ENCODE measurements around the gene CFAP300. TPM values are rescaled to one million over a fixed set of nuclear protein-coding genes. Genes with fewer than 3 reads are reported as not detected.
A peak's percentile ranks its signal among the peaks of the same experiment; 100 is the strongest.

Gene CFAP300
- total RNA-seq, 1 donor from 2014 or later = 2.9 TPM

- H3K9me3 Mint-ChIP-seq = no peaks in the 10 kb centered on the region
- H3K4me1 Mint-ChIP-seq = peaks cover 4% of the 10 kb centered on the region
- TF ChIP-seq CTCF (IDR thresholded peaks at IDR 0.05; ENCODE audit: unreplicated experiment) = no peak
Observed at GRCh38 chr11:102099755-102100154, 52.5 kb downstream of the CFAP300 start.

GRCh38 chr11:102108734-102109440, 61.6 kb downstream of the CFAP300 start:
- Mint-ChIP-seq H3K4me3 (peak overlapping the region; percentile 98), H3K27me3 (ENCODE audit: low read depth) (no peaks in the 10 kb centered on the region), H3K9me3 (no peaks in the 10 kb centered on the region), H3K27ac (peak overlapping the region; percentile 100), H3K36me3 (no peaks in the 10 kb centered on the region), H3K4me1 (peaks cover 26% of the 10 kb centered on the region)
- DNase-seq (ENCODE audit: low spot score in 2 of 2, unreplicated experiment in 2 of 2) = no peak
- TF ChIP-seq CTCF (IDR thresholded peaks at IDR 0.05; ENCODE audit: unreplicated experiment) = no peak

More at GRCh38 chr11:102099755-102100154, 52.5 kb downstream of the CFAP300 start:
- Mint-ChIP-seq H3K27ac (no peak overlapping the region), H3K36me3 (no peaks in the 10 kb centered on the region), H3K4me3 (no peak overlapping the region), H3K27me3 (ENCODE audit: low read depth) (no peaks in the 10 kb centered on the region)
- DNase-seq (ENCODE audit: low spot score in 2 of 2, unreplicated experiment in 2 of 2) = no peak

DNA sequence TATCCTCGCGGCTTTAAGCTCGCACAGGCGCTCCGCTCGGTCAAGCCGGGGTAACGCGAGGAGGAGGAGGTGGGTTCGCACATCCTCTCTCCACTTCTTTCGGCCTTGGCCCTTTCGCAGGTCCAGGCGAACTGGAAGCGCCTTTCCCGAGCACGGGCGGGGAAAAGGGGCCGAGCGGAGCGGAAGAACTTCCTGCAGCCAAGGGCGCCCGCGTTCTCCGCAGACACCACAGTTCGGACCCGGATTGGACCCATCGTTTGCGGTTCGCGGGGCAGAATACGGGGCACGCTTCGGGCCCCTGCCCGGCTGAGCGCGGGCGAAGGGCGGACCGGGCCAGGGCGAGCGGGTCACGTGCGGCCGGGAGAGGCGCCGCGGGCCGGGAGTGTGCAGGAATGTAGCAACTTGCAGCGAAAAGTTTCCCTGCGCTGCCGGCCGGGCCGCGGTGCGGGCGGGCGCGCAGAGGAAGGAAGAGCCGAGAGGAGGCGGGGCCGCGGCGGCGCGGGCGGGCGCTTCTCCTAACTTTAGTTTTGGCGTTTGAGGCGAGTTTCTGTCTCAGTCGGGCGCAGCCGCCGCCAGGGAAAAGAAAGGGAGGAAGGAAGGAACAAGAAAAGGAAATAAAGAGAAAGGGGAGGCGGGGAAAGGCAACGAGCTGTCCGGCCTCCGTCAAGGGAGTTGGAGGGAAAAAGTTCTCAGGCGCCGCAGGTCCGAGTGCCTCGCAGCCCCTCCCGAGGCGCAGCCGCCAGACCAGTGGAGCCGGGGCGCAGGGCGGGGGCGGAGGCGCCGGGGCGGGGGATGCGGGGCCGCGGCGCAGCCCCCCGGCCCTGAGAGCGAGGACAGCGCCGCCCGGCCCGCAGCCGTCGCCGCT, 62.9 kb downstream of the CFAP300 start, which contains the start of gene YAP1:
Gene YAP1, plus strand, starts transcription at position 552 of the 865 bp plus-strand sequence. CDS start 402 bp downstream, outside the sequence.
- H3K4me3 Mint-ChIP-seq = peak within 1 kb of the TSS; percentile 98
- H3K4me1 Mint-ChIP-seq = peaks cover 36% of the 10 kb centered on the region
- peaks cover 2% of the 10 kb centered on the region for H3K36me3 Mint-ChIP-seq
- peak within 1 kb of the TSS; percentile 100 for H3K27ac Mint-ChIP-seq
- H3K27me3 Mint-ChIP-seq (ENCODE audit: low read depth) = no peaks in the 10 kb centered on the region
- no peak for TF ChIP-seq CTCF (IDR thresholded peaks at IDR 0.05; ENCODE audit: unreplicated experiment)
- no peaks in the 10 kb centered on the region for H3K9me3 Mint-ChIP-seq
- peak; percentile 82 to 90 for DNase-seq (ENCODE audit: low spot score in 2 of 2, unreplicated experiment in 2 of 2)

- no peak for TF ChIP-seq CTCF (IDR thresholded peaks at IDR 0.05; ENCODE audit: unreplicated experiment)
- Mint-ChIP-seq H3K27ac (no peak overlapping the region), H3K9me3 (no peaks in the 10 kb centered on the region), H3K27me3 (ENCODE audit: low read depth) (no peaks in the 10 kb centered on the region), H3K4me3 (peak overlapping the region; percentile 97), H3K36me3 (peaks cover 4% of the 10 kb centered on the region), H3K4me1 (peaks cover 42% of the 10 kb centered on the region)
- no peak for DNase-seq (ENCODE audit: low spot score in 2 of 2, unreplicated experiment in 2 of 2)
Observed at GRCh38 chr11:102110761-102111010, 63.4 kb downstream of the CFAP300 start.

GRCh38 chr11:102111011-102111786, 64.0 kb downstream of the CFAP300 start:
- Mint-ChIP-seq H3K27ac (peak overlapping the region; percentile 100), H3K27me3 (ENCODE audit: low read depth) (no peaks in the 10 kb centered on the region), H3K4me3 (peak overlapping the region; percentile 97), H3K9me3 (no peaks in the 10 kb centered on the region), H3K4me1 (peaks cover 47% of the 10 kb centered on the region), H3K36me3 (peaks cover 4% of the 10 kb centered on the region)
- peak; percentile 87 to 93 for DNase-seq (ENCODE audit: low spot score in 2 of 2, unreplicated experiment in 2 of 2)
- TF ChIP-seq CTCF (IDR thresholded peaks at IDR 0.05; ENCODE audit: unreplicated experiment) = no peak

Measured in mesothelial cell of epicardium (in vitro differentiated cells).